Natural killer cell (primary cell): ENCODE results near the gene MTCH1. TPM values are rescaled to one million over a fixed set of nuclear protein-coding genes. Genes with fewer than 3 reads are reported as not detected.

Experiments used
- ATAC-seq, 3 donors: fragments of 150-1000 bp in 2 of 3; fragments of 200-7000 bp in 1 of 3; cut with Tn5 transposase; 1 replicate in 1 of 3; 2 replicates in 2 of 3; pipeline ENCODE4 v1.10.0; 2021; ENCODE audit warnings: mild to moderate bottlenecking in 2 of 3, moderate library complexity in 2 of 3
- DNase-seq, 2 donors: peaks; one replicate each; pipeline versions ENCODE4 v3.0.0 to v3.0.0-alpha.2; 2013 to 2021; ENCODE audit warnings: mixed read lengths in 1 of 2
- H3K27ac ChIP-seq: one replicate; pipeline ENCODE4 v1.5.1; 2013; ENCODE audit warnings: mild to moderate bottlenecking, low read length
- H3K27me3 ChIP-seq: one replicate; pipeline ENCODE4 v1.6.1; 2013; ENCODE audit warnings: low read length; ENCODE audit not compliant: control insufficient read depth, insufficient read depth
- H3K36me3 ChIP-seq: one replicate; pipeline ENCODE4 v1.6.1; 2013; ENCODE audit warnings: low read length; ENCODE audit not compliant: control insufficient read depth, insufficient read depth
- H3K4me1 ChIP-seq: one replicate; pipeline ENCODE4 v1.6.1; 2013; ENCODE audit warnings: low read length; ENCODE audit not compliant: control insufficient read depth, insufficient read depth
- H3K4me3 ChIP-seq: one replicate; pipeline ENCODE4 v1.5.1; 2013; ENCODE audit warnings: low read length
- H3K9me3 ChIP-seq: one replicate; pipeline ENCODE4 v1.6.1; 2013; ENCODE audit warnings: low read length; ENCODE audit not compliant: control insufficient read depth, insufficient read depth
- H3K27ac Mint-ChIP-seq, 2 donors: one replicate each; pipeline ENCODE4 v1.8.0; 2022; ENCODE audit warnings: mild to moderate bottlenecking in 2 of 2, mixed read lengths in 2 of 2, moderate library complexity in 1 of 2
- H3K27me3 Mint-ChIP-seq, 2 donors: one replicate each; pipeline ENCODE4 v1.8.0; 2022; ENCODE audit warnings: low read depth in 2 of 2, mixed read lengths in 2 of 2
- H3K36me3 Mint-ChIP-seq: one replicate; pipeline ENCODE4 v1.8.0; 2022; ENCODE audit warnings: mixed read lengths
- H3K4me1 Mint-ChIP-seq, 2 donors: one replicate each; pipeline ENCODE4 v1.8.0; 2022; ENCODE audit warnings: mixed read lengths in 2 of 2
- H3K4me3 Mint-ChIP-seq: one replicate; pipeline ENCODE4 v1.8.0; 2022; ENCODE audit warnings: mild to moderate bottlenecking, moderate library complexity, mixed read lengths
- H3K9me3 Mint-ChIP-seq, 2 donors: one replicate each; pipeline ENCODE4 v1.8.0; 2022; ENCODE audit warnings: mixed read lengths in 2 of 2
- WGBS: methylation state at CpG from one replicate; pipeline ENCODE4 v1.1.7; 2013; ENCODE audit warnings: missing lambda C conversion rate; ENCODE audit not compliant: insufficient coverage; 5-methylcytosine and 5-hydroxymethylcytosine counted together
- intact Hi-C: fragments of 100-400 bp; cut with micrococcal nuclease; formaldehyde crosslinking; loops from one replicate; pipeline ENCODE4 v1.14.2; 2022
- total RNA-seq, 4 donors: library from RNA; stranded (reverse); fragments of 120-200 nt in 1 of 4; gene quantifications; one replicate each; pipeline versions ENCODE4 v1.2.3 to v1.2.4, GENCODE V29; 2013 to 2022
- TF ChIP-seq, protein P1 (sequence below): fragments of 200-600 bp; IDR thresholded peaks from one replicate; pipeline ENCODE4 v1.8.0; 2022; ENCODE audit warnings: antibody characterized with exemption

MTCH1 gene
- total RNA-seq, 3 donors from 2014 or later (not counting 1 experiment from before 2014, with no cell fraction given) = 158 to 180 (median 162) TPM

DNA sequence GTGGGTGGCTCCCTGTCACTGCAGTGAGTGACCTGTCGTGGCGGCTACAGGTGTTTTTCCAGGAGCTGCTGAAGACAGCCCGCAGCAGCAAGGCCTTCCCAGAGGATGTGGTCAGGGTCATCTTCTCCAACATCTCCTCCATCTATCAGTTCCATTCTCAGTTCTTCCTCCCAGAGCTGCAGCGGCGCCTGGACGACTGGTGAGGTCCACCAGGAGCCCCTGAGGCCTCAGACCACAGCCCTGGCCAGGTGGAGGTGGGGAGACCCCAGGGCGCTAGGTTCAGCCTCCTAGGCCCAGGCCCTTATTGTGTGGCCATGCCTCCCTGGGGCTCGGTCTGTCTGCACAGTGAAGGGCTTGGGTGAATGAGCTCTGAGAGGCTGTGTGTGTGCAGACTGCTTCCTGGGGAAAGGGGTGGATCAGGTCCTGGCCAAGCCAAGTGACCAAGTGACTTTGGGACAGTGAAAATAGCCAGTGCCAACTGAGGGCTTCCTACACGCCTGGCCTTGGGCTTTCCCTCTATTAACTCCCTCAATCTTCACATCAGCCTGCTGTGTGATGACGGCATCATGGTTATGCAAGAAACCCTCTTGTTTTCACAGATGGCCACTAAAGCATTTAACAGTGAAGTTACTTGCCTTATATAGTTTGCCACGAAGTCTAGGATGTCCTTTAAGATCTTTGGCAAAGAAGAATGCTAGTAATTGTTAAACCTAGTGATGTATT lies 25.8 kb upstream of the MTCH1 start:
- no peak overlapping the region for H3K27ac ChIP-seq
- ATAC-seq (no peak), DNase-seq (no peak)
- peaks cover 7% of the 10 kb centered on the region for H3K36me3 ChIP-seq
- no peaks in the 10 kb centered on the region for H3K27me3 ChIP-seq
- 84% methylated on average over 11 of the region's 11 CpGs for WGBS
- Mint-ChIP-seq H3K4me1 (peaks cover 6 to 12% of the 10 kb centered on the region in 2 donors), H3K4me3 (no peak overlapping the region), H3K27me3 (no peaks in the 10 kb centered on the region), H3K9me3 (no peaks in the 10 kb centered on the region), H3K36me3 (no peaks in the 10 kb centered on the region), H3K27ac (no peak overlapping the region)
- TF ChIP-seq, protein P1, sequence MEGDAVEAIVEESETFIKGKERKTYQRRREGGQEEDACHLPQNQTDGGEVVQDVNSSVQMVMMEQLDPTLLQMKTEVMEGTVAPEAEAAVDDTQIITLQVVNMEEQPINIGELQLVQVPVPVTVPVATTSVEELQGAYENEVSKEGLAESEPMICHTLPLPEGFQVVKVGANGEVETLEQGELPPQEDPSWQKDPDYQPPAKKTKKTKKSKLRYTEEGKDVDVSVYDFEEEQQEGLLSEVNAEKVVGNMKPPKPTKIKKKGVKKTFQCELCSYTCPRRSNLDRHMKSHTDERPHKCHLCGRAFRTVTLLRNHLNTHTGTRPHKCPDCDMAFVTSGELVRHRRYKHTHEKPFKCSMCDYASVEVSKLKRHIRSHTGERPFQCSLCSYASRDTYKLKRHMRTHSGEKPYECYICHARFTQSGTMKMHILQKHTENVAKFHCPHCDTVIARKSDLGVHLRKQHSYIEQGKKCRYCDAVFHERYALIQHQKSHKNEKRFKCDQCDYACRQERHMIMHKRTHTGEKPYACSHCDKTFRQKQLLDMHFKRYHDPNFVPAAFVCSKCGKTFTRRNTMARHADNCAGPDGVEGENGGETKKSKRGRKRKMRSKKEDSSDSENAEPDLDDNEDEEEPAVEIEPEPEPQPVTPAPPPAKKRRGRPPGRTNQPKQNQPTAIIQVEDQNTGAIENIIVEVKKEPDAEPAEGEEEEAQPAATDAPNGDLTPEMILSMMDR = no peak
- no peak overlapping the region for H3K4me3 ChIP-seq
- peaks cover 20% of the 10 kb centered on the region for H3K4me1 ChIP-seq
- intact Hi-C loops = no loop called here
- H3K9me3 ChIP-seq = no peaks in the 10 kb centered on the region

DNA sequence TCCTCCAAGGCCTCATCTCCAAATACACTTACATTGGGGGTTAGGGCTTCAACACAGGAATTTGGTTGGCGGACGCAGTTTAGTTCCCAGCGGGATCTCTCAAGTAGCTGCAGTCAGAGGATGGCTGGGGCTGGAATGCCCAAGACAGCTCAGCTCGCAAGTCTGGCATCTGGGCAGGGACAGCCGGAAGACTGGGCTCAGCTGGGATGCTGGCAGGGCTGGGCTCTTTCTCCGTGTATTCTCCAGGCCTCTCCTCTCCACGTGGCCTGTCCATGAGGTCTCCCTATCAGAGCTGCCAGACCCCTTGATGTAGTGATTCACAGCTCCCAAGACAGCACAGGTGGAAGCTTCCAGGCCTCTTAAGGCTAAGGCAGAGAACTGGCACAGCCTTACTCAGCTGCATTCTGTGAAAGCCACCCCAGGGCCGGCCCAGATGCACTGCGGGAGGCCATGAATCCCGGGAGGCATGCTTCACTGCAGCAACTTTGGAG lies 24.5 kb upstream of the MTCH1 start:
- TF ChIP-seq, protein P1 = no peak
- 94% methylated on average over 10 of the region's 10 CpGs for WGBS
- no peak overlapping the region for H3K4me3 Mint-ChIP-seq
- Histone ChIP-seq H3K4me3 (no peak overlapping the region), H3K4me1 (peaks cover 33% of the 10 kb centered on the region), H3K36me3 (peaks cover 7% of the 10 kb centered on the region), H3K27ac (no peak overlapping the region), H3K27me3 (no peaks in the 10 kb centered on the region), H3K9me3 (no peaks in the 10 kb centered on the region)
- no peaks in the 10 kb centered on the region for H3K9me3 Mint-ChIP-seq
- no peaks in the 10 kb centered on the region for H3K36me3 Mint-ChIP-seq
- DNase-seq = no peak
- ATAC-seq = no peak
- intact Hi-C loops = no loop called here
- H3K27me3 Mint-ChIP-seq = no peaks in the 10 kb centered on the region
- no peak overlapping the region for H3K27ac Mint-ChIP-seq
- peaks cover 20 to 26% of the 10 kb centered on the region in 2 donors for H3K4me1 Mint-ChIP-seq

DNA sequence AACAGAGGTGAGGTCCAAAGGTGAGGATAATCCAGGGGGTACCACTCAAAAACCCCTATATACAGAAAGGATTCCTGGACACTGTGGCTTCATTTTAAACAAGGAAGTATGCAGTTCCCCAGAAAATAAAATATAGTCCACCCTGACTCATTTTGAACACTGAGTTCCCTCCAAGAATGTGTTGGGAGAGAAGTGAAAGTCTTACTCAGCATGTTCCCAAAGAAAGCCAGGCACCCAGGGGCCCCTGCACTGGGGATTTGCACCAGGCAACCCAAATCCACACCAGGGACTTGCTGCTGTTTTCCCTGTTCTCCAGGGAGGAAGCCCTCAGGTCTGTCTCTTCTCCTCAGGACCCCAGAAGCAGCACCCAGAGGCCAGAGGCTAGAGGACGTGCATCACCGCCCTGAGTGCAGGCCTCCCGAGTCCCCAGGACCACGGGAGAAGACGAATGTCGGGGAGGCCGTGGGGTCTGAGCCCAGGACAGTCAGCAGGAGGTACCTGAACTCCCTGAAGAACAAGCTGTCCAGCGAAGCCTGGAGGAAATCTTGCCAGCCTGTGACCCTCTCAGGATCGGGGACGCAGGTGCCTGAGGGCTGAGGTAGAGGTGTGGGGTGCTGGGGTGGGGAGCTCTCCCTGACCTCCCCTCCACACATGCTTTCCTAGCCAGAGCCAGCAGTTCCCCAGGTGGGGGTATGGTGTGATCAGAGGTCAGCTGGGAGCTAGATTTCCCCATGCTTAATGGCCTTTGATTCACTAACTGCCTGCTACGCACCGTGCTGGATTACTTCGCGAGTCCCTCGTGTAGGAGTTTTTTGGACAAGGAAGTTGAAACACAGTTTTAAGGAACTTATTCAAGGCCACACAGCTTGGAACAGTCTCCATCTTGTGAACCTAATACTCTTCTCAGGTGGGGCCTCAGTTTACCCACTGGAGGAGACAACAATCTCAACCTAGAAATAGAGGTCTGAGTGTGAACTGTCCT lies 22.8 kb upstream of the MTCH1 start:
- H3K4me1 Mint-ChIP-seq = peaks cover 22 to 28% of the 10 kb centered on the region in 2 donors
- no peak overlapping the region for H3K4me3 Mint-ChIP-seq

More for the DNA sequence above, 22.8 kb upstream of the MTCH1 start:
- no peak for ATAC-seq
- TF ChIP-seq, protein P1 = no peak
- no peaks in the 10 kb centered on the region for H3K9me3 Mint-ChIP-seq
- no peaks in the 10 kb centered on the region for H3K36me3 Mint-ChIP-seq
- H3K27me3 ChIP-seq = no peaks in the 10 kb centered on the region
- no peak overlapping the region for H3K27ac ChIP-seq
- intact Hi-C loops = no loop called here
- WGBS = 95% methylated on average over 14 of the region's 15 CpGs
- H3K4me3 ChIP-seq = no peak overlapping the region
- H3K27ac Mint-ChIP-seq = no peak overlapping the region
- DNase-seq = no peak
- no peaks in the 10 kb centered on the region for H3K27me3 Mint-ChIP-seq
- H3K36me3 ChIP-seq = peaks cover 7% of the 10 kb centered on the region
- peaks cover 45% of the 10 kb centered on the region for H3K4me1 ChIP-seq
- H3K9me3 ChIP-seq = no peaks in the 10 kb centered on the region
